ENCODE results near the gene SHE. TPM values are rescaled to one million over a fixed set of nuclear protein-coding genes. Genes with fewer than 3 reads are reported as not detected.

Gene SHE
- polyA plus RNA-seq, 4 donors = 0.67 to 15.5 (median 3.3) TPM

GRCh38 chr1:154468535-154469250, 33.5 kb downstream of the SHE start:
- H3K27ac ChIP-seq (ENCODE audit: low read depth in 1 of 3, low read length in 2 of 3) = no peak overlapping the region
- peaks cover 0 to 5% (median 0%) of the 10 kb centered on the region in 3 donors for H3K36me3 ChIP-seq (ENCODE audit: control insufficient read depth in 3 of 3, insufficient read depth in 2 of 3, low read depth in 1 of 3, low read length in 3 of 3)
- WGBS, 3 donors = 59 to 72% (median 61%) methylated on average over 12 of the region's 12 CpGs
- DNase-seq = no peak
- H3K4me1 ChIP-seq (ENCODE audit: control insufficient read depth in 3 of 3, insufficient read depth in 2 of 3, low read depth in 1 of 3, low read length in 2 of 3) = no peaks in the 10 kb centered on the region
- H3K27me3 ChIP-seq (ENCODE audit: control insufficient read depth in 3 of 3, insufficient read depth in 3 of 3, low read length in 3 of 3) = no peaks in the 10 kb centered on the region
- no peaks in the 10 kb centered on the region for H3K9me3 ChIP-seq (ENCODE audit: control insufficient read depth in 2 of 2, insufficient read depth in 1 of 2, low read depth in 1 of 2, low read length in 1 of 2)
- H3K4me3 ChIP-seq (ENCODE audit: low read depth in 1 of 3, low read length in 3 of 3) = no peak overlapping the region
- no peak for FAIRE-seq

- DNase-seq = no peak
- H3K27ac ChIP-seq (ENCODE audit: low read depth in 1 of 3, low read length in 2 of 3) = no peak overlapping the region
- H3K27me3 ChIP-seq (ENCODE audit: control insufficient read depth in 3 of 3, insufficient read depth in 3 of 3, low read length in 3 of 3) = no peaks in the 10 kb centered on the region
- H3K36me3 ChIP-seq (ENCODE audit: control insufficient read depth in 3 of 3, insufficient read depth in 2 of 3, low read depth in 1 of 3, low read length in 3 of 3) = peaks cover 0 to 5% (median 0%) of the 10 kb centered on the region in 3 donors
- WGBS, 3 donors = 77 to 83% (median 83%) methylated on average over 11 of the region's 11 CpGs
- no peak for FAIRE-seq
- H3K4me1 ChIP-seq (ENCODE audit: control insufficient read depth in 3 of 3, insufficient read depth in 2 of 3, low read depth in 1 of 3, low read length in 2 of 3) = no peaks in the 10 kb centered on the region
- H3K4me3 ChIP-seq (ENCODE audit: low read depth in 1 of 3, low read length in 3 of 3) = no peak overlapping the region
- H3K9me3 ChIP-seq (ENCODE audit: control insufficient read depth in 2 of 2, insufficient read depth in 1 of 2, low read depth in 1 of 2, low read length in 1 of 2) = no peaks in the 10 kb centered on the region
Observed at GRCh38 chr1:154467434-154468102, 34.6 kb downstream of the SHE start.

GRCh38 chr1:154466921-154467417, 35.2 kb downstream of the SHE start:
- H3K4me3 ChIP-seq (ENCODE audit: low read depth in 1 of 3, low read length in 3 of 3) = no peak overlapping the region
- no peaks in the 10 kb centered on the region for H3K4me1 ChIP-seq (ENCODE audit: control insufficient read depth in 3 of 3, insufficient read depth in 2 of 3, low read depth in 1 of 3, low read length in 2 of 3)
- no peaks in the 10 kb centered on the region for H3K9me3 ChIP-seq (ENCODE audit: control insufficient read depth in 2 of 2, insufficient read depth in 1 of 2, low read depth in 1 of 2, low read length in 1 of 2)
- no peak overlapping the region for H3K27ac ChIP-seq (ENCODE audit: low read depth in 1 of 3, low read length in 2 of 3)
- FAIRE-seq (no peak), DNase-seq (no peak)
- peaks cover 0 to 5% (median 0%) of the 10 kb centered on the region in 3 donors for H3K36me3 ChIP-seq (ENCODE audit: control insufficient read depth in 3 of 3, insufficient read depth in 2 of 3, low read depth in 1 of 3, low read length in 3 of 3)
- H3K27me3 ChIP-seq (ENCODE audit: control insufficient read depth in 3 of 3, insufficient read depth in 3 of 3, low read length in 3 of 3) = no peaks in the 10 kb centered on the region
- WGBS, 3 donors = 52 to 76% (median 57%) methylated on average over 8 of the region's 8 CpGs

- Histone ChIP-seq H3K4me3 (ENCODE audit: low read depth in 1 of 3, low read length in 3 of 3) (no peak overlapping the region), H3K36me3 (ENCODE audit: control insufficient read depth in 3 of 3, insufficient read depth in 2 of 3, low read depth in 1 of 3, low read length in 3 of 3) (peaks cover 0 to 5% (median 0%) of the 10 kb centered on the region in 3 donors), H3K27me3 (ENCODE audit: control insufficient read depth in 3 of 3, insufficient read depth in 3 of 3, low read length in 3 of 3) (no peaks in the 10 kb centered on the region), H3K4me1 (ENCODE audit: control insufficient read depth in 3 of 3, insufficient read depth in 2 of 3, low read depth in 1 of 3, low read length in 2 of 3) (no peaks in the 10 kb centered on the region), H3K9me3 (ENCODE audit: control insufficient read depth in 2 of 2, insufficient read depth in 1 of 2, low read depth in 1 of 2, low read length in 1 of 2) (no peaks in the 10 kb centered on the region), H3K27ac (ENCODE audit: low read depth in 1 of 3, low read length in 2 of 3) (no peak overlapping the region)
- FAIRE-seq (no peak), DNase-seq (no peak)
- WGBS, 3 donors = 65 to 71% (median 67%) methylated on average over 3 of the region's 3 CpGs
Observed at GRCh38 chr1:154466206-154466605, 36.0 kb downstream of the SHE start.

- no peak for DNase-seq
- H3K36me3 ChIP-seq (ENCODE audit: control insufficient read depth in 3 of 3, insufficient read depth in 2 of 3, low read depth in 1 of 3, low read length in 3 of 3) = peaks cover 0 to 5% (median 0%) of the 10 kb centered on the region in 3 donors
- H3K9me3 ChIP-seq (ENCODE audit: control insufficient read depth in 2 of 2, insufficient read depth in 1 of 2, low read depth in 1 of 2, low read length in 1 of 2) = no peaks in the 10 kb centered on the region
- H3K4me3 ChIP-seq (ENCODE audit: low read depth in 1 of 3, low read length in 3 of 3) = no peak overlapping the region
- no peaks in the 10 kb centered on the region for H3K27me3 ChIP-seq (ENCODE audit: control insufficient read depth in 3 of 3, insufficient read depth in 3 of 3, low read length in 3 of 3)
- 80 to 88% (median 85%) methylated on average over 8 of the region's 8 CpGs for WGBS, 3 donors
- H3K27ac ChIP-seq (ENCODE audit: low read depth in 1 of 3, low read length in 2 of 3) = no peak overlapping the region
- FAIRE-seq = no peak
- no peaks in the 10 kb centered on the region for H3K4me1 ChIP-seq (ENCODE audit: control insufficient read depth in 3 of 3, insufficient read depth in 2 of 3, low read depth in 1 of 3, low read length in 2 of 3)
Observed at GRCh38 chr1:154465621-154466195, 36.5 kb downstream of the SHE start.

- Histone ChIP-seq H3K27me3 (ENCODE audit: control insufficient read depth in 3 of 3, insufficient read depth in 3 of 3, low read length in 3 of 3) (no peaks in the 10 kb centered on the region), H3K36me3 (ENCODE audit: control insufficient read depth in 3 of 3, insufficient read depth in 2 of 3, low read depth in 1 of 3, low read length in 3 of 3) (peaks cover 0 to 6% (median 4%) of the 10 kb centered on the region in 3 donors), H3K9me3 (ENCODE audit: control insufficient read depth in 2 of 2, insufficient read depth in 1 of 2, low read depth in 1 of 2, low read length in 1 of 2) (no peaks in the 10 kb centered on the region), H3K4me1 (ENCODE audit: control insufficient read depth in 3 of 3, insufficient read depth in 2 of 3, low read depth in 1 of 3, low read length in 2 of 3) (no peaks in the 10 kb centered on the region), H3K27ac (ENCODE audit: low read depth in 1 of 3, low read length in 2 of 3) (peak overlapping the region in 1 of 3 donors; percentile 60), H3K4me3 (ENCODE audit: low read depth in 1 of 3, low read length in 3 of 3) (no peak overlapping the region)
- FAIRE-seq = no peak
- 49 to 75% (median 61%) methylated on average over 4 of the region's 4 CpGs for WGBS, 3 donors
- no peak for DNase-seq
Observed at GRCh38 chr1:154463512-154463990, 38.7 kb downstream of the SHE start.

GRCh38 chr1:154460695-154461260, 41.4 kb downstream of the SHE start:
- DNase-seq (no peak), FAIRE-seq (no peak)
- H3K4me3 ChIP-seq (ENCODE audit: low read depth in 1 of 3, low read length in 3 of 3) = no peak overlapping the region
- H3K9me3 ChIP-seq (ENCODE audit: control insufficient read depth in 2 of 2, insufficient read depth in 1 of 2, low read depth in 1 of 2, low read length in 1 of 2) = no peaks in the 10 kb centered on the region
- no peak overlapping the region for H3K27ac ChIP-seq (ENCODE audit: low read depth in 1 of 3, low read length in 2 of 3)
- WGBS, 3 donors = 74 to 77% (median 75%) methylated on average over 15 of the region's 15 CpGs
- H3K36me3 ChIP-seq (ENCODE audit: control insufficient read depth in 3 of 3, insufficient read depth in 2 of 3, low read depth in 1 of 3, low read length in 3 of 3) = peaks cover 0 to 6% (median 4%) of the 10 kb centered on the region in 3 donors
- no peaks in the 10 kb centered on the region for H3K27me3 ChIP-seq (ENCODE audit: control insufficient read depth in 3 of 3, insufficient read depth in 3 of 3, low read length in 3 of 3)
- H3K4me1 ChIP-seq (ENCODE audit: control insufficient read depth in 3 of 3, insufficient read depth in 2 of 3, low read depth in 1 of 3, low read length in 2 of 3) = no peaks in the 10 kb centered on the region

GRCh38 chr1:154459080-154459479, 43.1 kb downstream of the SHE start:
- Histone ChIP-seq H3K36me3 (ENCODE audit: control insufficient read depth in 3 of 3, insufficient read depth in 2 of 3, low read depth in 1 of 3, low read length in 3 of 3) (peaks cover 0 to 7% (median 4%) of the 10 kb centered on the region in 3 donors), H3K27me3 (ENCODE audit: control insufficient read depth in 3 of 3, insufficient read depth in 3 of 3, low read length in 3 of 3) (no peaks in the 10 kb centered on the region), H3K27ac (ENCODE audit: low read depth in 1 of 3, low read length in 2 of 3) (no peak overlapping the region), H3K4me3 (ENCODE audit: low read depth in 1 of 3, low read length in 3 of 3) (no peak overlapping the region), H3K4me1 (ENCODE audit: control insufficient read depth in 3 of 3, insufficient read depth in 2 of 3, low read depth in 1 of 3, low read length in 2 of 3) (no peaks in the 10 kb centered on the region), H3K9me3 (ENCODE audit: control insufficient read depth in 2 of 2, insufficient read depth in 1 of 2, low read depth in 1 of 2, low read length in 1 of 2) (no peaks in the 10 kb centered on the region)
- DNase-seq (no peak), FAIRE-seq (no peak)
